ENCODE results near the gene TNFSF15.
A peak's percentile ranks its signal among the peaks of the same experiment; 100 is the strongest.
"Not testable (repeated sequence)": the region's sequence is repeated elsewhere in the genome, so short reads cannot be mapped to it uniquely, and the experiment has no call there.

The TNFSF15 gene

DNA sequence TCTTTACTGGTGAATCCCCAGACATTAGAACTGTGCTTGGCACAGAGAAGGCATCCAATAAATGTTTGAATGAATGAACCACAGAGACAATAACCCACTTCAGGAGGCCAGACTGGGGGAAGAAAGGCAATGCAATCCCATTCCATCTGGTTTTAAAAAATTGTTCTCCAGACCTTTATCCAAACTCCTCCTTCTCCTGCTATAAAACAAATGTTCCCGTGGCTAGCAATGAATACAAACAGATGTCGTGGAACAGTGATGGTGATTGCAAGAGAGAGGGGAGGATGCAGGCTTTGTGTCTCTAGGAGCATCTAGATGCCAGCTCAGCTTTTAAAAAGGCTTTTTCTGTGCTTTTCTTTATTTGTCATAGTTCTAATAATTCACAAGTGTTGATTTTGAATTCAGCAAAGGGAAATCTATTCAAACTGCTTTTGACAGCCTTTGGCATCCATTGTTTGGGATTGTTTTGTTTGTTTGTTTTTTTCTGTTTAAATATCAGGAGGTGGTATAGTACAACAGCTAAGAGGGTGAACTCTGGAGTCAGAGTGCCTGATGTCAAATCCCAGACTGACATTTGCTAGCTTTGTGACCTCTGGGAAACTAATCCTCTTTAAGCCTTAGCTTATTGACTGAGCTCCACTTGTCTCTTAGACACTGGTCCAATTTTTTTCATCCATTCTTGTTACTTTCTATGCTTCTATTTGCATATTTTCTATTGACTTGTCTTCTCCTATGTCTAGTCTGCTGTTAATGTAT is 59.1 kb downstream of the TNFSF15 start:
- DNase-seq (ENCODE audit: low read depth), result no peak

DNA sequence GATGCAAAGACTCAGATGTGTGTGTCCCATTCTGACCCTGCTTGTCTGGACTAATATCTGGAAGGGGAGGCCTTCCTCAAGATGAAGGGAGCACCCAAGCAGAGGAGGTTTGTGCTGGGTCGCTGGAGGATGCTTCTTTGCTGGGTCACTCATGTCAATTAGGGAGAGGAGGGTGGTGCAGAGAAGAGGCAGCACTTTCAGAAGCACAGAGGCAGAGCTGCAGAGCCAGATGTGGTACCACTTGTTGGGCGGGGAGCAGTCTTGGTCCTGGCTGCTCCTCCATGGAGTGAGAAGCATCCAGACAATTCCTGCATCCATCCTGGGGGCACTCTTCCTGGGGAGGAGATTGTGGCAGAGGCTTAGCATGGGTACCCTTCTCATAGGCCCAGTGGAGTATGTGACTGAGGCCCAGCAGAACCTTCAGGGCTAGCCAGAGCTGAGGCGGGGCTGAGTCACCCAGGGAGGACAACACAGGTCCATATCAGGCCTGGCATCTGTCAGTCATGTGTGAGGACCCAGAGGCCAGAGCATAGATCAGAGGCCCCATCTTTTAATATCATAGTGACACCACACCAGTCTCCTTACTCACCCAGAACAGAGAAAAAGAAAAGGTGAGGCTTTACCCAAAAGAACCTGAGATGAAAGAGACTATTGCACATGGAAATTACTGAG is 59.8 kb downstream of the TNFSF15 start:
- no peak for DNase-seq (ENCODE audit: low read depth)

DNA sequence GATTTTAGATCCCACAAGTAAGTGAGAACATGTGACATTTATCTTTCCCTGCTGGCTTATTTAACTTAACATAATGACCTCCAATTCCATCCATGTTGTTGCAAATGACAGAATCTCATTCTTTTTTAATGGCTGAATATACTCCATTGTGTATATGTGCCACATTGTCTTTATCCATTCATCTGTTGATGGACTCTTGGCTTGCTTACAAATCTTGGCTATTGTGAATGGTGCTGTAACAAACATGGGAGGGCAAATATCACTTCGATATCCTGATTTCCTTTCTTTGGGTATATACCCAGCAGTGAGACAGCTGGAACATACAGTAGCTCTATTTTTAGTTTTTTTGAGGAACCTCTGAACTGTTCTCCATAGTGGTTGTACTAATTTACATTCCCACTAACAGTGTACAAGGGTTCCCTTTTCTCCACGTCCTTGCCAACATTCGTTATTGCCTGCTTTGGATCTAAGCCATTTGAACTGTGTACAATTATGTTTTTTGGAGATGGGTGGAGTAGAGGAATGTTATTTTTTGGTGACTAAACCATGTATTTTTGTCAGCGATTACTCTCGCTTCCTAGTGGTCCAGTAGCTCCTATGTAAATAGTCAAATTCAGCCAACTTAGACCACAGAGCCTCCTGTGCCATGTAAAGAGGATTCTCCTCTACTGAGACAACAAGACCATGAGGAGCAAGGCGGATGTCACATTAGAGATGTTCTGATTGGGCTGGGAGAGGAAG is 60.6 kb downstream of the TNFSF15 start:
- no peak for DNase-seq (ENCODE audit: low read depth)

DNA sequence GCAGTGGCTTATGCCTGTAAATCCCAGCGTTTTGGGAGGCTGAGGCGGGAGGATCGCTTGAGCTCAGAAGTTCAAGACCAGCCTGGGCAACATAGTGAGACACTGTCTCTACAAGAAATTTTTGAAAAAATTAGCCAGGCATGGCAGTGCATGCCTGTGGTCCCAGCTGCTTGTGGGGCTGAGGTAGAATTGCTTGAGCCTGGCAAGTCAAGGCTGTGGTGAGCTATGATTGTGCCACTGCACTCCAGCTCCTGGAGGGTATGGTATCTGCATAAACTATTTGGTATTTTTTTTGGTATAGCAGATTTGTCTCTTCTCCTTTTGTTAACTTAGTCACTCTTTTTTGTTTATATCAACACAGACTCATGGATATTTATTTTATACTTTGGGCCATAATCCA is 62.4 kb downstream of the TNFSF15 start:
- no peak for DNase-seq (ENCODE audit: low read depth)

DNA sequence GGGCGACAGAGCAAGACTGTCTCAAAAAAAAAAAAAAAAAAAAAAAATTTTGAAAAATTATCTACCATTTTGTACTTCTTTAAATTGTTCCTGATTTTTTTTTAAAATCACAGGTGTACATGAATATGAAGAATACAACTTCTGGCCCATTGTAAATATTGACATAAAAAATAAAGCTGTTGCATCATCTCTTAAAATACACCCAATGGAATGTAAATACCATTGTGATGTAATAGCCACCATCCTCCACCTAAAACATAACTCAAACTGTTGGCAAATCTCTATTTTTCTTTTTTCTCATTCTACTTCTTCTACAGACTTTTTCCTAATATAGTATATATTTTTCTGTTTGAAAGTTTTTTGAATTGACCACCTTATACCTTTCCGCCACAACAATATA is 62.9 kb downstream of the TNFSF15 start:
- DNase-seq (ENCODE audit: low read depth), result no peak

DNA sequence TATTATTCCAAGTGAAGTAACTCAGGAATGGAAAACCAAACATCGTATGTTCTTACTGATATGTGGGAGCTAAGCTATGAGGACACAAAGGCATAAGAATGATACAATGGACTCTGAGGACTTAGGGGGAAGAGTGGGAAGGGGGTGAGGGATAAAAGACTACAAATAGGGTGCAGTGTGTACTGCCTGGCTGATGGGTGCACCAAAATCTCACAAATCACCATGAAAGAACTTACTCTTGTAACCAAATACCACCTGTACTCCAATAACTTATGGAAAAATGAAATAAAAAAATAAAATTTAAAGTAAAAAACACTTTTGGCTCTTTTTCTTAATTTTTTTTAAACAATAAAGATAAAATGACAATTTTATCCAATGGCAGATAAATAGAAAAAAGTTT is 64.3 kb downstream of the TNFSF15 start:
- not testable (repeated sequence) for DNase-seq (ENCODE audit: low read depth)

DNA sequence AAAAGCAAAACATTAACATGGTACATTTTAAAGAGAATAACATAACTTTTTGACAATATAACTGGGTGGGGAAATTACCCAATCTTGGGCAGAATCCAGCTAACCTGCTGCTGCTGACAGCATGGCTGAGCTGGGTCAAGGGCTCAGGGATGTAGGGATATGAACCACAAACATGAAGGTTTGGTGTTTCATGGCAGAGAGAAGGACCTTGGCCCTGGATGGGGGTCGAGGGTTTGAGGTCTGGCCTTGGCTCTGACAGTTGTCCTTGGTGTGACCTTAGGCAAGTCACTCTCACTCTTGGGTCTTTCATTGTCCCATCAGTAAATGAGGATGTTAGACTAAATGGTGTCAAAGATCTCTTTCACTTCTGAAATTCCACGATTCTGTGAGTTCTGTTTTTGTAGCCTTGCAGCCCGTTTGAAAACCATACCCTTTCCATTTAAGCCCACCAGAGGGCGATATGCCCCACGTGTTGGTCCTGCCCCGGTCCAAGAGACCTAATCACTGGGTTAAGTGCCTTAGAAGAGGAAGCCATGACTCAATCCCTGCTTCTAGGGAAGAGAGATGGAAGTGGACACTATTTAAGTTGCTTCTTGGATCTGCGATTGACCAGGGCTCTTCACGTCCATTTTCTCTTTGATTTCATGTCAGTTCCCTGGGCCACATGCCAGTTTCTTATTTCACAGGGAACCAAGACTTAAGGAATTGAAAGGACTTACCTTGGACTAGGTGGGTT is 67.1 kb downstream of the TNFSF15 start:
- peak; percentile 67 for DNase-seq (ENCODE audit: low read depth)

DNA sequence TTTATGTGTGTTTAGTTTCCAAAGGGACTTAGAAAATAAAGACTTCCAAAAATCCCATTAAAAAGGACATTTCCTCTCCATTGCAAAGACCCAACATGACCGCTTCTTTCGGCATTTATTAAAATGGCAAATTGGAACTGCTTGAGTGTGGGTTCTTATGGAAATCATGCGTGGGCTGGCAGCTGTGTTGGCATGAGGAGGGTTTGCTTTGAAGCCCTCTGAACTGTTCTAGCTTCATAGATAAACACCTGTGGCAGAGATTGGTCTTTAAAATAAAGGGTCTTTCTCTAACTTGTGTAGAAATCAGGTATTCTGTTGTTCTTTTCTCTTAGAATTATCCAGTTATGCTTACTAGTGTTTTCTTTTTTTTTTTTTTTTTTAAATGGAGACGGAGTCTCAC is 68.0 kb downstream of the TNFSF15 start:
- DNase-seq (ENCODE audit: low read depth), result no peak

DNA sequence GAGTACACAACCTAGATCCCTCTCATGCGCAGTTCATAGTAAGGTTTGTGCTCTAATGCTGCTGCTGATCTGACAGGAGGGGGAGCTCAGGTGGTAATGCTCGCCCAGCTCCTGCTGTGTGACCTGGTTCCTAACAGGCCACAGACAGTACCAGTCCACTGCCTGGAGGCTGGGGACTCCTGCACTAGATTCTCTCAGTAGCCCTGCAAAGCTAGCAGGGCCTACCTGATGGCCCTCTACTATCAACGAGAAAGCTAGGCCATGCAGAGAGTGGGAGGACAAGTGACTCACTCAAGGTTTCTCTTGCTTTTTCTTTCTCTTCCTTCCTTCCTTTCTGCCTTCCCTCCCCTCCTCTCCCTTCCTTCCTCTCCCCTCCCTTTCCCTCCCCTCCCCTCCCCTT is 68.7 kb downstream of the TNFSF15 start:
- DNase-seq (ENCODE audit: low read depth), result peak; percentile 45

DNA sequence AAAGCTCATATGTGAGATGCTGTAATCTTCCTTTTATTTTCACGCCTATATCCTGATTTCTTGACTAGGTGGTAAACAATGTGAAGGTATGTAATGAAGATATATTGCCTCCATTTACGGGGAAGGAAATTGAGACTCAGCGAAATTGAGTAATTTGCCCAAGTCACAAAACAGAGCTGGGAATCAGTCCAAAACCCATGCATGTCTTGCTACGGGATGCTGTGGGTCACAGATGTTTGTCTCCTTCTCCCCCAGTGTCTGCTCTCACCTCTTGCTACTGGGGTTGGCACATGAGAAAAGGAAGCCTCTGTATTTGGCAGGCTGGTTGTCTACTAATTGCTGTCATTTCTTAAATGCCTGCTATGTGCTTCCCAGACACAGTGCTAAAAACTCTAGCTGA is 70.1 kb downstream of the TNFSF15 start:
- no peak for DNase-seq (ENCODE audit: low read depth)

DNA sequence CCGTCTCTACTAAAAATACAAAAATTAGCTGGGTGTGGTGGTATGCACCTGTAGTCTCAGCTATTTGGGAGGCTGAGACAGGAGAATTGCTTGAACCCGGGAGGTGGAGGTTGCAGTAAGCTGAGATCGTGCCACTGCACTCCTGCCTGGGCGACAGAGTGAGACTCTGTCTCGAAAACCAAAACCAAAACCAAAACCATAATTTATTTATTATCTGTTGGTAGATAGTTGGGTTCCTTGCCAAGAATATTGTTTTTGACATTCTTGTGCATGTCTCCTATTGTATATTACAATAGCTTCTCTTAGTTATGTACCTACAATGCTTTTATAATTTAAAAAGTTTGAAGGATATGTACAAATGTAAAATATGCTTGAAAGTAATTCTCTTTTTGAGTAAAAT is 70.7 kb downstream of the TNFSF15 start:
- not testable (repeated sequence) for DNase-seq (ENCODE audit: low read depth)

Measured in stimulated activated CD4-positive, alpha-beta T cell treated with anti-CD3 and anti-CD28 coated beads, Interleukin-2, amount 100 ng/mL, for 4 hours (primary cell).